Stimulated activated CD8-positive, alpha-beta memory T cell treated with anti-CD3 and anti-CD28 coated beads, Interleukin-4, amount 100 ng/mL, for 48 hours (primary cell): ENCODE measurements around the gene AMY1A.
"Not testable (repeated sequence)": the region's sequence is repeated elsewhere in the genome, so short reads cannot be mapped to it uniquely, and the experiment has no call there.

Experiments
- DNase-seq: peaks from one replicate; pipeline ENCODE4 v3.0.0-alpha.2; 2020

Gene AMY1A

GRCh38 chr1:103655460-103655859 lies at the start of gene AMY1A:
TSS of gene AMY1A (plus strand) at chr1:103655760. CDS start at chr1:103656331, 571 bp downstream.
- not testable (repeated sequence) for DNase-seq

GRCh38 chr1:103616362-103616761 lies 39.2 kb upstream of the AMY1A start:
- no peak for DNase-seq

GRCh38 chr1:103616994-103617477 lies 38.5 kb upstream of the AMY1A start, which contains the start of gene AMY2A:
TSS of gene AMY2A (plus strand) at chr1:103617427. CDS start at chr1:103617441, 14 bp downstream.
- DNase-seq: not testable (repeated sequence)

GRCh38 chr1:103627436-103627835 lies 28.1 kb upstream of the AMY1A start:
- DNase-seq: not testable (repeated sequence)

- DNase-seq: not testable (repeated sequence)
Measured at GRCh38 chr1:103641194-103641593, 14.4 kb upstream of the AMY1A start.

- not testable (repeated sequence) for DNase-seq
Measured at GRCh38 chr1:103643908-103644307, 11.7 kb upstream of the AMY1A start.

GRCh38 chr1:103650305-103650704 lies 5.3 kb upstream of the AMY1A start:
- not testable (repeated sequence) for DNase-seq

- DNase-seq: not testable (repeated sequence)
Measured at GRCh38 chr1:103650889-103651288, 4.7 kb upstream of the AMY1A start.

- DNase-seq: not testable (repeated sequence)
Measured at GRCh38 chr1:103654133-103654532, 1.4 kb upstream of the AMY1A start.

- DNase-seq: not testable (repeated sequence)
Measured at GRCh38 chr1:103676335-103676734, 20.8 kb downstream of the AMY1A start.

GRCh38 chr1:103696110-103696509 lies 40.5 kb downstream of the AMY1A start, which contains the start of gene AMY1B:
TSS of gene AMY1B (minus strand) at chr1:103696210. CDS start at chr1:103695639, 571 bp downstream.
- DNase-seq: not testable (repeated sequence)

- not testable (repeated sequence) for DNase-seq
Measured at GRCh38 chr1:103697430-103697829, 41.9 kb downstream of the AMY1A start.

GRCh38 chr1:103700669-103701068 lies 45.1 kb downstream of the AMY1A start:
- not testable (repeated sequence) for DNase-seq

GRCh38 chr1:103701256-103701655 lies 45.7 kb downstream of the AMY1A start:
- DNase-seq: not testable (repeated sequence)

- not testable (repeated sequence) for DNase-seq
Measured at GRCh38 chr1:103707670-103708069, 52.1 kb downstream of the AMY1A start.

GRCh38 chr1:103710381-103710780 lies 54.8 kb downstream of the AMY1A start:
- not testable (repeated sequence) for DNase-seq
